ENCODE results near the gene QKI. TPM values are rescaled to one million over a fixed set of nuclear protein-coding genes. Genes with fewer than 3 reads are reported as not detected.

Gene QKI
- total RNA-seq, 1 donor from 2014 or later = 234 TPM

GRCh38 chr6:163404825-163405265, 9.7 kb upstream of the QKI start:
- DNase-seq (peak; percentile 71), ATAC-seq (peak; percentile 75)
- peaks cover 22% of the 10 kb centered on the region for H3K4me1 ChIP-seq
- no peak for TF ChIP-seq CTCF (IDR thresholded peaks at IDR 0.05)
- peak overlapping the region; percentile 90 for H3K27ac ChIP-seq
- H3K9me3 ChIP-seq = no peaks in the 10 kb centered on the region
- H3K4me3 ChIP-seq = no peak overlapping the region
- no peaks in the 10 kb centered on the region for H3K27me3 ChIP-seq
- intact Hi-C loops (cut with DNase I) = no loop called here
- no peaks in the 10 kb centered on the region for H3K36me3 ChIP-seq

DNA sequence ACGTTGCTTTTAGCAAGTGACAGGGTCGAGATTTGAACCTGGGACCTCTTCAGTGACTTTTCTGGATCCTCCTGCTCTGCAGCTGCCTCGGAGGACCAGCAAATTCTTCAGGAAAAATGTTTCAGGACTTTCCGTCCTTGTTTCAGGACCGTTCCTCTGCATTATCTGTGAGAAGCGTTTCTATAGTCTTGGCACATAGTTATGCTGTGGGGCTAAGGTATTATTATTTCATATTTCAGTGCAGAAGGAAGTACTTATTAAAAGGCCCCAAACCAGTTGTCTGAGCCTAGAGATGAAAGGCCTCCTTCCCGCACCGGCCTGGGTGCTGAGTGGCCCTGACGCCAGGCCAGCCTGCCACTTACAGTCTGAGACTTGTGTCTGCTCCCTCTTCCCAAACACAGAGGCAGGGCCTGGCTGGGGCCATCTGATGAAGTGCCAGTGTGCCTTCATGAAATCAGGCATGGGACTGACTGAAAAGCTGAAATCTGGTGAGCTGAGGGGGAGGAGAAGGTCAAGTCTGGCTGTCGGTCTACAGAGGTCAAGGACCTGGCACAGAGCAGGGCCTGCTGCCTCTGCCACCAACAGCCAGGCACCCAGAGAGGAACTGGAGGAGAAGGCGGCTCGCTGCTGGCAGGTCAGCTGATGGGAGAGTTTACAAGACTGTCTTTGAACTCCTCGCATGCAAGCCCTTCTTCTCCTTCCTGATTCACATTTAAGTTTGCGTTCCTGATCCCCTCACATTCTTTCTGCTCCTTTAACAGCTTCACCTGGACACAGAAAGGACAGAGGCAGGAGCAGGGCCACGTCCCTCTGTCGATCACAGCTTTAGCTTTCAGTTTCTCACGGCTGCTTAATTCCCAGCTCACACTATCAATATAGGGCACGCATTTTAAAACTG, 8.9 kb upstream of the QKI start:
- H3K4me1 ChIP-seq = peaks cover 22% of the 10 kb centered on the region
- H3K9me3 ChIP-seq = no peaks in the 10 kb centered on the region
- no peaks in the 10 kb centered on the region for H3K27me3 ChIP-seq
- peak overlapping the region; percentile 90 for H3K27ac ChIP-seq
- no peak for TF ChIP-seq CTCF (IDR thresholded peaks at IDR 0.05)
- H3K4me3 ChIP-seq = peak overlapping the region; percentile 42
- DNase-seq (peak; percentile 89), ATAC-seq (peak; percentile 94)
- intact Hi-C loops (cut with DNase I) = no loop called here
- H3K36me3 ChIP-seq = no peaks in the 10 kb centered on the region

DNA sequence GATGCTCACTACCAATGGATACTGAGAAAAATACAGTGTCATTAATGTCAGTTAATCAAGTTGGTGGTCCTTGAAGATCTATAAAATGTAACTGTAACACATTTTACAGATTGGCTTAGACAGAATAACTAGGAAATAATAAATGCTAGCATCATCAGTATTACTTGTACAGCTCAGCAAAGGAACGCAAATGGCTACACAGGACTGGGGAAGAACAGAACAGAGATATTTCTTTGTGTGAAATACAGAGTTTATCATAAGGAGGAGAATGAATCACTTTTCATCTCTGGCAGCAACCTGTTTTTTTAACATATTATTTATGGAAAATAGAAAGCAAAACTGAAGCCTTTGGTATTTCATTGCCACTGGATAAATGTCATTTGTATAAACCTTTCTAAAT, 8.2 kb upstream of the QKI start:
- no peak for TF ChIP-seq CTCF (IDR thresholded peaks at IDR 0.05)
- Histone ChIP-seq H3K27me3 (no peaks in the 10 kb centered on the region), H3K27ac (peak overlapping the region; percentile 90), H3K4me3 (peak overlapping the region; percentile 42), H3K4me1 (peaks cover 22% of the 10 kb centered on the region), H3K36me3 (no peaks in the 10 kb centered on the region), H3K9me3 (no peaks in the 10 kb centered on the region)
- ATAC-seq = no peak
- DNase-seq = no peak
- intact Hi-C loops (cut with DNase I) = no loop called here

DNA sequence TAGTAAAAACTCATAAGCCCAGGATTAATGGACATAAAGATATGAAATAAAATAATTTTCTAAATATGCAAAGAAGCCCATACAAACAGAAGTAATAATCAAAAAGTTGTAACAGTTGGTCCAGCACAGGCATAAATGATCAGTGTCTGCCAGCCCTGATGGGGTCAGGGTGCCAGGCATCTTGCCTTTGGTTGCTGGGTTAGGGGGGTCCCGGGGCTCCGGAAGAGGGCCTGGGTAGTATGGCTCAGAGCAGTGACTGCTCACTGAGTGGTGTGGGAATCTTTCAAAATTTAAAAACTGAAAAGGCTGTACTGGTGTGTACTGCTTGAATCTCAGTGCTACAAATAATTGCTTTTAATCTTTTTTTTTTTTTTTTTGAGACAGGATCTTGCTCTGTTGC, 7.7 kb upstream of the QKI start:
- TF ChIP-seq CTCF (IDR thresholded peaks at IDR 0.05) = no peak
- H3K9me3 ChIP-seq = no peaks in the 10 kb centered on the region
- peak overlapping the region; percentile 90 for H3K27ac ChIP-seq
- no peak overlapping the region for H3K4me3 ChIP-seq
- no peaks in the 10 kb centered on the region for H3K27me3 ChIP-seq
- intact Hi-C loops (cut with DNase I) = no loop called here
- DNase-seq = no peak
- ATAC-seq = no peak
- no peaks in the 10 kb centered on the region for H3K36me3 ChIP-seq
- peaks cover 23% of the 10 kb centered on the region for H3K4me1 ChIP-seq

GRCh38 chr6:163408352-163408991, 6.0 kb upstream of the QKI start:
- ATAC-seq (peak; percentile 2), DNase-seq (no peak)
- Histone ChIP-seq H3K27me3 (no peaks in the 10 kb centered on the region), H3K9me3 (no peaks in the 10 kb centered on the region), H3K4me3 (no peak overlapping the region), H3K36me3 (no peaks in the 10 kb centered on the region), H3K27ac (no peak overlapping the region), H3K4me1 (peaks cover 32% of the 10 kb centered on the region)
- intact Hi-C loops (cut with DNase I) = no loop called here
- TF ChIP-seq CTCF (IDR thresholded peaks at IDR 0.05) = no peak

Data from upper lobe of right lung (tissue), 1 donor.